ENCODE measurements around the gene ELOVL2. TPM values are rescaled to one million over a fixed set of nuclear protein-coding genes. Genes with fewer than 3 reads are reported as not detected.

Gene ELOVL2
- total and polyA plus RNA-seq, 12 donors = 0.73 to 3.5 (median 1.2) TPM

- peak in 8 of 9 donors; percentile 22 to 70 (median 56) for TF ChIP-seq CTCF (IDR thresholded peaks at IDR 0.05)
- Histone ChIP-seq H3K36me3 (no peaks in the 10 kb centered on the region), H3K4me1 (no peaks in the 10 kb centered on the region), H3K4me3 (no peak overlapping the region), H3K27me3 (peaks cover 0 to 7% (median 0%) of the 10 kb centered on the region in 7 donors), H3K9me3 (peaks cover 0 to 10% (median 0%) of the 10 kb centered on the region in 11 donors), H3K27ac (no peak overlapping the region)
- 48 to 52% methylated on average over 6 of the region's 6 CpGs for WGBS, 2 donors
- DNase-seq (no peak), ATAC-seq (peak in 3 of 8 donors; percentile 51 to 61 (median 59))
- intact Hi-C loops (cut with DNase I) = loop anchor here (2.0 to 10.0 kb wide), 6 partner anchors 91 to 546 kb away; partner anchors contain the start of gene ELOVL2 (in 1 of the 10)
Observed at GRCh38 chr6:10951675-10952282, 92.3 kb downstream of the ELOVL2 start.

GRCh38 chr6:10949579-10950490, 94.3 kb downstream of the ELOVL2 start:
- Histone ChIP-seq H3K4me3 (no peak overlapping the region), H3K4me1 (no peaks in the 10 kb centered on the region), H3K36me3 (no peaks in the 10 kb centered on the region), H3K9me3 (peaks cover 0 to 13% (median 0%) of the 10 kb centered on the region in 11 donors), H3K27me3 (peaks cover 0 to 7% (median 0%) of the 10 kb centered on the region in 7 donors), H3K27ac (no peak overlapping the region)
- ATAC-seq (no peak), DNase-seq (no peak)
- WGBS, 2 donors = 92 to 95% methylated on average over 6 of the region's 6 CpGs
- no peak for TF ChIP-seq CTCF (IDR thresholded peaks at IDR 0.05)
- intact Hi-C loops (cut with DNase I) = loop anchor here in 8 of 10 donors (2.0 to 10.0 kb wide), 6 partner anchors 92 to 547 kb away; partner anchors contain the start of gene ELOVL2 (in 1 of the 8)

GRCh38 chr6:10947966-10948365, 96.1 kb downstream of the ELOVL2 start:
- intact Hi-C loops (cut with DNase I) = no loop called here
- WGBS, 2 donors = 96 to 98% methylated on average over 5 of the region's 5 CpGs
- H3K36me3 ChIP-seq = no peaks in the 10 kb centered on the region

More at GRCh38 chr6:10947966-10948365, 96.1 kb downstream of the ELOVL2 start:
- DNase-seq (no peak), ATAC-seq (no peak)
- TF ChIP-seq CTCF (IDR thresholded peaks at IDR 0.05) = no peak
- H3K4me3 ChIP-seq = no peak overlapping the region
- no peak overlapping the region for H3K27ac ChIP-seq
- peaks cover 0 to 7% (median 0%) of the 10 kb centered on the region in 7 donors for H3K27me3 ChIP-seq
- peaks cover 0 to 13% (median 0%) of the 10 kb centered on the region in 11 donors for H3K9me3 ChIP-seq
- no peaks in the 10 kb centered on the region for H3K4me1 ChIP-seq
